ENCODE measurements around the gene TMPO.

DNA sequence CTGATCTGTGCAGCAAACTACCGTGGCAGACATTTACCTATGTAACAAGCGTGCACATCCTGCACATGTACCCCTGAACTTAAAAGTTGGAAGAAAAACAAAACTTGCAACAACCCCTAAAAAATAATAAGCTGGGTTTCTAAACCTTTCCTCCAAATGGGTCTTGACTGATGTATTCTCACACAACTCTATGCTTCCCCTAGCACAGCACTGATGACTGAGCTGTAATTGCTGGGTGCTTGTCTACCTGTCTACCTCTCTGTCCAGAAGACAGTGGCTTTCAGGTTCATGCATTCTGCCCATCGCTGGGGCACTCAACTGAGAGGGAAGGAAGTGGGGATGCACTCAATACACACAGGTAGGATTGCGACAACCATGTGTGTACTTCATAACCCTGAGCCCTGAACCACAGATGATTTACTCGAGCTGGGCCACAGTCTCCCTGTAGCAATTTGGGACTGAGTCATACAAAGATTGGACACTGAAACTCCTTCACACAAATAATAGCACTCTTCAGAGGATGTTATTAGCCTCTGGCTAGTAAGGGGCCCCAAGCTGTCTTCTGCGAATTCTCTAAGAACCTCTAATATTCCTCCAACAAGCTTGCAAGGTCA, 44.8 kb upstream of the TMPO start:
- no peak for TF ChIP-seq JUN (IDR thresholded peaks at IDR 0.05; ENCODE audit: borderline replicate concordance, insufficient read depth, insufficient read length, low read depth)
- TF ChIP-seq, protein P1, sequence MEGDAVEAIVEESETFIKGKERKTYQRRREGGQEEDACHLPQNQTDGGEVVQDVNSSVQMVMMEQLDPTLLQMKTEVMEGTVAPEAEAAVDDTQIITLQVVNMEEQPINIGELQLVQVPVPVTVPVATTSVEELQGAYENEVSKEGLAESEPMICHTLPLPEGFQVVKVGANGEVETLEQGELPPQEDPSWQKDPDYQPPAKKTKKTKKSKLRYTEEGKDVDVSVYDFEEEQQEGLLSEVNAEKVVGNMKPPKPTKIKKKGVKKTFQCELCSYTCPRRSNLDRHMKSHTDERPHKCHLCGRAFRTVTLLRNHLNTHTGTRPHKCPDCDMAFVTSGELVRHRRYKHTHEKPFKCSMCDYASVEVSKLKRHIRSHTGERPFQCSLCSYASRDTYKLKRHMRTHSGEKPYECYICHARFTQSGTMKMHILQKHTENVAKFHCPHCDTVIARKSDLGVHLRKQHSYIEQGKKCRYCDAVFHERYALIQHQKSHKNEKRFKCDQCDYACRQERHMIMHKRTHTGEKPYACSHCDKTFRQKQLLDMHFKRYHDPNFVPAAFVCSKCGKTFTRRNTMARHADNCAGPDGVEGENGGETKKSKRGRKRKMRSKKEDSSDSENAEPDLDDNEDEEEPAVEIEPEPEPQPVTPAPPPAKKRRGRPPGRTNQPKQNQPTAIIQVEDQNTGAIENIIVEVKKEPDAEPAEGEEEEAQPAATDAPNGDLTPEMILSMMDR (IDR thresholded peaks at IDR 0.05; ENCODE audit: extremely low read depth in 1 of 2, insufficient read depth in 1 of 2, low read depth in 1 of 2, low read length in 2 of 2) = no peak
